Subcutaneous abdominal adipose tissue (tissue), 5 donors: ENCODE measurements around the gene LAMTOR1.

Experiments
- H3K27ac ChIP-seq: one replicate; pipeline ENCODE4 v1.7.0; 2013; ENCODE audit warnings: low read depth, mild to moderate bottlenecking, inconsistent platforms, low read length, moderate library complexity
- H3K27me3 ChIP-seq, 5 donors: one replicate each; pipeline ENCODE4 v1.7.0; 2013; ENCODE audit warnings: low read length in 5 of 5, inconsistent platforms in 1 of 5; ENCODE audit not compliant: control insufficient read depth in 5 of 5, insufficient read depth in 4 of 5
- H3K36me3 ChIP-seq, 5 donors: one replicate each; pipeline ENCODE4 v1.7.0; 2013; ENCODE audit warnings: low read length in 5 of 5; ENCODE audit not compliant: control insufficient read depth in 5 of 5, insufficient read depth in 5 of 5
- H3K4me1 ChIP-seq, 5 donors: one replicate each; pipeline ENCODE4 v1.7.0; 2013; ENCODE audit warnings: low read length in 5 of 5, mild to moderate bottlenecking in 3 of 5, moderate library complexity in 1 of 5; ENCODE audit not compliant: control insufficient read depth in 5 of 5, insufficient read depth in 5 of 5
- H3K4me3 ChIP-seq, 5 donors: one replicate each; pipeline ENCODE4 v1.7.0; 2013; ENCODE audit warnings: low read length in 5 of 5, low read depth in 1 of 5
- H3K9ac ChIP-seq, 5 donors: one replicate each; pipeline ENCODE4 v1.7.0; 2013; ENCODE audit warnings: low read length in 5 of 5, mild to moderate bottlenecking in 4 of 5, moderate library complexity in 3 of 5
- H3K9me3 ChIP-seq, 5 donors: one replicate each; pipeline ENCODE4 v1.7.0; 2013; ENCODE audit warnings: low read length in 5 of 5; ENCODE audit not compliant: control insufficient read depth in 5 of 5
- donor health status: healthy.
- donor health status: healthy.
- donor health status: healthy.
- donor health status: healthy.
- donor health status: healthy.

LAMTOR1 gene

DNA sequence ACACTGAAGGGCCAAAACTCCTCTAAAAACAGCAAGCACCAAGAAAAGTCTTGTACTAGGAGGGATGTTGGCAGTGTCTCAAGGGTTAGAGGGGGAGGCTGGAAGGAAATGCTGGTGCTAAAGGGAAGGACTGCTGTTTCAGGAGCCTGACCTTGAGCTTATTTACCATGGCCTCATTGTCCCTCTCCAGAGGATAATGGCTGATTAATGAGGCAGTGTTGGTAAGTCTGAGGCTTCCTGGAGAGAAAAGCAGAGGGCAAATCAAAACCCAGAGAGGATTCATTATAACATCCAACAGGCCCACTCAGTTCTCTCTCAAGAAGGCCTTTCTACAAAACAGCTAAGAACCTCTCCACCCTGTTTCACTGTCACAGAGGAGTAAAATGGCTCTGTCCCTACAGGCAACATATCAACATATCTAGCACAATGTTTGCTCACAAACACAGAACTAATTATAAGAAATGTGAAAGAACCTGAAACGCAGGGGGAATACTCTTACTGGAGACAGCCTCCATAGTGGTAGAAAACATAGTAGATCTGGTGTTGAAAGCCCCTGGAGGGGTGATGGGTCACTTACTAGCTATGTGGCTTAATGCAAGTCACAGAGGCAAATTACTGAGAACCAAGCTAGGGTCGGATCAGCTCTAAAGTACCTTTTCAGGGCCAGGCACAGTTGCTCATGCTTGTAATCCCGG, 54.2 kb downstream of the LAMTOR1 start:
- Histone ChIP-seq H3K27ac (peak overlapping the region; percentile 55), H3K9ac (peak overlapping the region in 3 of 5 donors; percentile 8 to 64 (median 50))

More for the DNA sequence above, 54.2 kb downstream of the LAMTOR1 start:
- Histone ChIP-seq H3K4me3 (no peak overlapping the region), H3K36me3 (peaks cover 0 to 4% (median 0%) of the 10 kb centered on the region in 5 donors), H3K27me3 (no peaks in the 10 kb centered on the region), H3K9me3 (no peaks in the 10 kb centered on the region), H3K4me1 (peaks cover 13 to 39% (median 39%) of the 10 kb centered on the region in 5 donors)
